Epithelial cell of esophagus (primary cell): Measurements from ENCODE around the gene WDFY4.

Experiments used
- DNase-seq: peaks from one replicate; pipeline ENCODE4 v3.0.0; 2010; ENCODE audit warnings: low read depth
- H3K4me3 ChIP-seq: 2 replicates; pipeline ENCODE4 v1.5.1; 2011; ENCODE audit warnings: mild to moderate bottlenecking, low read length, control low read depth
- TF ChIP-seq, protein P1 (sequence below): IDR thresholded peaks from 2 replicates; pipeline ENCODE4 v1.5.1; 2011; ENCODE audit warnings: low read depth, mild to moderate bottlenecking, low read length, control low read depth, inconsistent platforms; ENCODE audit not compliant: insufficient read depth; ENCODE audit errors: missing control alignments

The WDFY4 gene

GRCh38 chr10:48839809-48840679, 155.4 kb downstream of the WDFY4 start:
- TF ChIP-seq, protein P1, sequence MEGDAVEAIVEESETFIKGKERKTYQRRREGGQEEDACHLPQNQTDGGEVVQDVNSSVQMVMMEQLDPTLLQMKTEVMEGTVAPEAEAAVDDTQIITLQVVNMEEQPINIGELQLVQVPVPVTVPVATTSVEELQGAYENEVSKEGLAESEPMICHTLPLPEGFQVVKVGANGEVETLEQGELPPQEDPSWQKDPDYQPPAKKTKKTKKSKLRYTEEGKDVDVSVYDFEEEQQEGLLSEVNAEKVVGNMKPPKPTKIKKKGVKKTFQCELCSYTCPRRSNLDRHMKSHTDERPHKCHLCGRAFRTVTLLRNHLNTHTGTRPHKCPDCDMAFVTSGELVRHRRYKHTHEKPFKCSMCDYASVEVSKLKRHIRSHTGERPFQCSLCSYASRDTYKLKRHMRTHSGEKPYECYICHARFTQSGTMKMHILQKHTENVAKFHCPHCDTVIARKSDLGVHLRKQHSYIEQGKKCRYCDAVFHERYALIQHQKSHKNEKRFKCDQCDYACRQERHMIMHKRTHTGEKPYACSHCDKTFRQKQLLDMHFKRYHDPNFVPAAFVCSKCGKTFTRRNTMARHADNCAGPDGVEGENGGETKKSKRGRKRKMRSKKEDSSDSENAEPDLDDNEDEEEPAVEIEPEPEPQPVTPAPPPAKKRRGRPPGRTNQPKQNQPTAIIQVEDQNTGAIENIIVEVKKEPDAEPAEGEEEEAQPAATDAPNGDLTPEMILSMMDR, result no peak
- DNase-seq, result no peak
- no peak overlapping the region for H3K4me3 ChIP-seq

DNA sequence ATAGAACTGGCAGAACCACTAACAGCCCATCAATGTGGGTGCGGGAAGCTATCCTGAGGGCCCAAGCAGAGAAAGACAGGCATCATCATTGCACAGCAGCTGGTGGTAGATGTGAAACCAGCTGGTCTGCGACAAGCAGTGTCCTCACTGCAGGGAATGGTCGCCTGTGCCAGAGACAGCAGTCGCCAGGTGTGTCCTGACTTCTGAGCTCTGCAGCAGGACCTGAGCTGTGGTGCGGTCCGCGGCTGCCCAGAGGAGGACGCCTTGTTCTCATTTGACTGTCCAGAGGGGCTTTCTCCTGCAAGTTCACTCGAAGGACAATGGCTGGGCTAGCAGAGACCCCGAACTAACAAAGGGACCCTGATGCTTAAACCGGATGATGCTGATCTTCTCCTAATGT, 157.6 kb downstream of the WDFY4 start:
- DNase-seq, result no peak
- H3K4me3 ChIP-seq, result no peak overlapping the region
- TF ChIP-seq, protein P1, result no peak

- no peak for DNase-seq
- H3K4me3 ChIP-seq, result no peak overlapping the region
- TF ChIP-seq, protein P1, result no peak
Observed at GRCh38 chr10:48843198-48843597, 158.5 kb downstream of the WDFY4 start.

GRCh38 chr10:48844616-48845015, 159.9 kb downstream of the WDFY4 start:
- H3K4me3 ChIP-seq, result no peak overlapping the region
- TF ChIP-seq, protein P1, result no peak
- no peak for DNase-seq

- no peak for DNase-seq
- no peak overlapping the region for H3K4me3 ChIP-seq
- TF ChIP-seq, protein P1, result no peak
Observed at GRCh38 chr10:48845512-48845911, 160.8 kb downstream of the WDFY4 start.

DNA sequence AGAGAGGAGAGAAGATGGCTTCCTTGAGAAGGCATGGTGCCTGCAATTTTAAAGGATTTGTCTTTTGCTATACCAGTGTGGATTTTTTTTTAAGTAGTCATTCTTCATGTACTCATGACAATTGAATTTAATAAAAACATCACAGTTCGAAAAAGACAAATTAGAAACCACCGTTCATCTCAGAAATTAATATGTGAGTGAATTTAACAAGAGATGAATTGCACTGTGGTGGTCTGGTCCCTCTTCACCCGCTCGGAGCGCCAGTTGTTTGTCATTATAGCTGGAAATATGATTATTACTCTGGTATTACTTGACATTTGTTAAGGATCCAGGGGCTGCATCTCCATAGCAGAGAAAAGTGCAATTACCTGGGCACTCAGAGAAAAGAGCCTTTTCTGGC, 163.0 kb downstream of the WDFY4 start:
- H3K4me3 ChIP-seq, result no peak overlapping the region
- no peak for DNase-seq
- TF ChIP-seq, protein P1, result no peak

DNA sequence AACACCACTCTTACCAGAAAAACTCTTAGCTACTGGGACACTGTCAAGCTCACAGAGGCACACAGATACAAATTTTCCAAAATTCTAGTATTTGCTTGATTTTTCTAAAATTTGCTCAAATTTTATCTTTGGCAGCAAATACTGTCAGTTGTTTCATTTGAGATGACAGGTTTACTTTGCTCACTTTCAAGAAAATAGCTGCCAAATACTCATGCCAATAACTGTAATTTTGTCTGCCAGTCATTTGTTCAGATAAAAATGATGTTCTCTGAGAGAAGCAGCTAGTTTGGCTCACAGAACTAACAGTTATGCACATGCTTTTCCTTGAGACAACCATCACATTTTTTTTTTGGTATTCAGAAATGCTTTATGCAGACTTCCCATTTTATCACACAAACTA, 172.2 kb downstream of the WDFY4 start:
- no peak for DNase-seq
- no peak overlapping the region for H3K4me3 ChIP-seq
- TF ChIP-seq, protein P1, result no peak
